ENCODE measurements around the gene PROB1. TPM values are rescaled to one million over a fixed set of nuclear protein-coding genes. Genes with fewer than 3 reads are reported as not detected.

PROB1 gene
- total and polyA plus RNA-seq, 2 experiments from 2014 or later = 15.2 to 42.5 TPM

- no peak for TF ChIP-seq CTCF (IDR thresholded peaks at IDR 0.05; ENCODE audit: low read depth, low read length)
- no peaks in the 10 kb centered on the region for H3K9me3 ChIP-seq (ENCODE audit: low read depth)
- peaks cover 4% of the 10 kb centered on the region for H3K36me3 ChIP-seq
- H3K27ac ChIP-seq = peak overlapping the region; percentile 86
- no peak for DNase-seq (ENCODE audit: low read depth in 1 of 2, low spot score in 1 of 2)
- H3K4me1 ChIP-seq (ENCODE audit: low read depth) = peaks cover 6% of the 10 kb centered on the region
- H3K27me3 ChIP-seq = no peaks in the 10 kb centered on the region
- peak overlapping the region; percentile 36 for H3K4me3 ChIP-seq
These were observed 9.6 kb upstream of the PROB1 start for GRCh38 chr5:139404484-139404840.

- Histone ChIP-seq H3K4me1 (ENCODE audit: low read depth) (peaks cover 6% of the 10 kb centered on the region), H3K9me3 (ENCODE audit: low read depth) (no peaks in the 10 kb centered on the region), H3K36me3 (peaks cover 4% of the 10 kb centered on the region), H3K27ac (peak within 1 kb of the TSS; percentile 86), H3K4me3 (peak within 1 kb of the TSS; percentile 36), H3K27me3 (no peaks in the 10 kb centered on the region)
- TF ChIP-seq CTCF (IDR thresholded peaks at IDR 0.05; ENCODE audit: low read depth, low read length) = no peak
- peak; percentile 99 for DNase-seq (ENCODE audit: low read depth in 1 of 2, low spot score in 1 of 2)
These were observed 9.0 kb upstream of the PROB1 start, which contains the start of gene SPATA24 for GRCh38 chr5:139403787-139404483. TSS of gene SPATA24 (minus strand) at chr5:139404089. CDS start at chr5:139404060, 29 bp downstream.

GRCh38 chr5:139403418-139403786 is 8.5 kb upstream of the PROB1 start:
- no peaks in the 10 kb centered on the region for H3K27me3 ChIP-seq
- no peak for DNase-seq (ENCODE audit: low read depth in 1 of 2, low spot score in 1 of 2)
- H3K4me1 ChIP-seq (ENCODE audit: low read depth) = peaks cover 6% of the 10 kb centered on the region
- H3K27ac ChIP-seq = peak overlapping the region; percentile 86
- peak overlapping the region; percentile 36 for H3K4me3 ChIP-seq
- no peaks in the 10 kb centered on the region for H3K9me3 ChIP-seq (ENCODE audit: low read depth)
- peaks cover 4% of the 10 kb centered on the region for H3K36me3 ChIP-seq
- TF ChIP-seq CTCF (IDR thresholded peaks at IDR 0.05; ENCODE audit: low read depth, low read length) = no peak

GRCh38 chr5:139402561-139403158 is 7.8 kb upstream of the PROB1 start:
- peaks cover 4% of the 10 kb centered on the region for H3K36me3 ChIP-seq
- DNase-seq (ENCODE audit: low read depth in 1 of 2, low spot score in 1 of 2) = peak in 1 of 2 donors; percentile 38
- peak; percentile 40 for TF ChIP-seq CTCF (IDR thresholded peaks at IDR 0.05; ENCODE audit: low read depth, low read length)
- no peaks in the 10 kb centered on the region for H3K27me3 ChIP-seq
- peaks cover 6% of the 10 kb centered on the region for H3K4me1 ChIP-seq (ENCODE audit: low read depth)
- peak overlapping the region; percentile 86 for H3K27ac ChIP-seq
- no peak overlapping the region for H3K4me3 ChIP-seq
- H3K9me3 ChIP-seq (ENCODE audit: low read depth) = no peaks in the 10 kb centered on the region

- no peak for DNase-seq (ENCODE audit: low read depth in 1 of 2, low spot score in 1 of 2)
- H3K36me3 ChIP-seq = peaks cover 4% of the 10 kb centered on the region
- H3K4me1 ChIP-seq (ENCODE audit: low read depth) = peaks cover 6% of the 10 kb centered on the region
- no peak overlapping the region for H3K27ac ChIP-seq
- no peak overlapping the region for H3K4me3 ChIP-seq
- TF ChIP-seq CTCF (IDR thresholded peaks at IDR 0.05; ENCODE audit: low read depth, low read length) = no peak
- H3K27me3 ChIP-seq = no peaks in the 10 kb centered on the region
- no peaks in the 10 kb centered on the region for H3K9me3 ChIP-seq (ENCODE audit: low read depth)
These were observed 6.6 kb upstream of the PROB1 start for GRCh38 chr5:139401546-139401945.
